Measurements from ENCODE around the gene PRR5.

DNA sequence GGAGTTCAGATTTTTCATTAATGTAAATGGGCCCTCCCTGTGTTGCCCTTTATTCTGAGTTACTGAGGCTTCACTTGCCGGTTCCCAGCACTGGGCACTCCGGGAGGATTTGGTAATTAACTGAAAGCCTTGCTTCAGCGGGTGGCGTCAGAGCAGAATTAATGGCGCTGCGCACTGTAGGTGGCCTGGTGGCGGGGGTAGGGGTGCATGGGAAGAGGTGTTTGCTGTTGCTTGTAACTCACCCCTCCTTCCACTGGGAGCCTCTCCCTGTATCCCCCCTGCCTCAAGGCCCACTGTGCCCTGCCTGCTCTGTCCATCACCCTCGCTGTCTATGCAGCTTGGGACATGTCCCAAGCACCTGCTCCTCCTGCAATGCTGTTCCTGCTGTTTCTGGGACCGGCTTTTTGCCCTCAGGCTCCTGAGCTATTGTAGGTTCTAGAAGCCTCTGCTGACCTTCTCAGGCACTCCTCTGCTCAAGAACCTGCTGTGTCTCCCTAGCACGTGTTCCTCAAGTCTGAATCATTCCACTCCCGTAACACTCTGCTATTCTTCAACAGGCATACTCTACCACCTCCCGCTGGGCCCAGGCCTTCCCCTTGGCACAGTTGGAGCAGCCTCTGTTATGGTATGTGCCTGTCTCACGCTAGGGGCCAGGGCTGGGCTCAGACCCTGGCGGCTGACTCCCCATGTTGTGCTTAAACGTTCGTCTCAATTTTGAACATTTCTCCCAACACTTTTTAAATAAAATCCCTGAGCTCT lies 74.8 kb downstream of the PRR5 start:
- no peak for TF ChIP-seq YY1 (IDR thresholded peaks at IDR 0.05; ENCODE audit: insufficient read depth, insufficient read length)
- TF ChIP-seq SUZ12 (IDR thresholded peaks at IDR 0.05; ENCODE audit: extremely low read depth, insufficient read depth, insufficient read length), result no peak
- TF ChIP-seq ZNF274 (IDR thresholded peaks at IDR 0.05; ENCODE audit: low read depth, low read length), result no peak
